ENCODE data around the gene DAZL. TPM values are rescaled to one million over a fixed set of nuclear protein-coding genes. Genes with fewer than 3 reads are reported as not detected.

Gene DAZL
- total and polyA plus RNA-seq, 4 donors = 0.06 to 0.13 (median 0.08) TPM; not detected in 1

DNA sequence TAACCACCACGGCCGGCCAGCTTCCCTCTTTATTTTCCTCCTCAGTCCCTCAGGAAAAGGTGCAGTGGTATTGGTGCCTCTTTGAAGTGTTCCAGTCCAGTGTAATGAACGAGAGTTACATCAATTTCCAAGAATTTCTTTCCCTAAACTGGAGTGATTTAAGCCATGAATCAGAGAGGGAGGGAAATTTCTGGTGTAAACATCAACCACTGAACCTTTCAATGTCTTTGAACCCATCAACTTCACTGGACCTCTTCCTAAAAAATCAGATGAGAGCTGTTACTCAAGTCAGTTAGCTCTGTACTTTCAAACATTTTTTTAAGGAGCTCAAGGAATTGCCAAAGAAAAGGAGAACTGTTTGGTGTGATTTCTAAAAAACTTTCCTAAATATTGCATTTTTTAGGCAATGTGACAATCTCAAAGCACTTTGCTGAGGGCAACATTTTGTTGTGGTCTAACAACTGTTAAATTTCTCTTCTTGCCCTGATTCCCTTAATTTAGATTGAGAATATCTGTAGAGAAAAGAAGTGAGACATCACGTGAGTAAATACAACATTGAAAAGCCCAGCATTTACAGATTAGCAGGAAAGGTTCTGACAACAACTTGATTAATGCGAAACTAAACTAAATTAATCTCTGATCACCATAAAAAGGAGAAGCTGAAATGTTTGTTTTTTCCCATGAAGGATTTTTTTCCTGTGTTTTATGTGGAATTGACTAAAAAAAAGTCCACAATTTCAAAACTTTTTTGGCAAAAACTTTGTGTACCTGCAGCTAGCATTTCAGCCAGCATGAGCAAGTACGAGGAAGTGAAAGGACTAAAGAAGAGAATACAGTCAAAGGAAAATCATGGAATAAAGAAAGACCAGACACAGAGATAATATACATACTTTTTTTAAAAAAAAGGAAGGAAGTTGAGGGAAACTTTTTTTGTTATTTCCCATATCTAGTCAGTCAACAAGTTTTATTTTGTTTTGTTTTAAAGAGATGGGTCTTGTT lies 9.1 kb upstream of the DAZL start:
- H3K27ac ChIP-seq (ENCODE audit: low read depth, low read length) = no peak overlapping the region
- WGBS (ENCODE audit: insufficient coverage) = no CpG with 5 or more reads among the region's 6 CpGs

DNA sequence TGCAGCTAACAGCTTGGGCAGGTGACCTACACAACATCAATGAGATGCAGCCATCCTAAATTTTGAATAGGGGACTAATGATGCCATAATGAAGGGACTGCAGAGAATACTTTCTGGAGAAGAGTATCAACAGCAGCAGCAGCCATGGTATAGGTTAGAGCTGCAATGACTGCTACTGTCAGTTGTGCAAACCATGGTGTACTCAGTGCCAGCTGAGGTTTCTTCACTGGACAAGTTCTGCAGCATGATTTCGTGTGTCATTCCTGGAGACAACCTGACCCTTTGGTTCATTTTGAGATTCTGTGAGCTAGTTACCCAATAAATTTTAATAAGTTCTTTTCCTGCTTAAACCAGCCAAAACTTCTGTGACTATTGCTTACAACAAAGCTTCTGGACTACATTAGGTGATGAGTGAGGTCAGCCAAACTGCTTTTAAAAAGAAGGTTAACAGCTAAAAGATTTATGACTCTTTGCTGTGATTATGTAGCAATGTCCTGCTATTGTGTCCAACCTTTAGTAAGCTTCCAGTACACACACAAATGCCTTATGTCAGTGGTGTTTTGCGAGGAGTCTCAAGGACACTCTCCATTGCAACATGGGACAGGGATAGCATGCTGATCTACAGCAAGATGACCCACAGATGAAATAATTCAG lies 4.8 kb upstream of the DAZL start:
- Histone ChIP-seq H3K36me3 (ENCODE audit: control insufficient read depth, insufficient read depth, low read length) (no peaks in the 10 kb centered on the region), H3K4me1 (ENCODE audit: control insufficient read depth, insufficient read depth, low read length) (no peaks in the 10 kb centered on the region), H3K27me3 (ENCODE audit: control insufficient read depth, insufficient read depth, low read length) (no peaks in the 10 kb centered on the region), H3K4me3 (ENCODE audit: low read depth, low read length) (no peak overlapping the region), H3K27ac (ENCODE audit: low read depth, low read length) (no peak overlapping the region), H3K9me3 (ENCODE audit: control insufficient read depth, insufficient read depth, low read length) (no peaks in the 10 kb centered on the region)
- WGBS (ENCODE audit: insufficient coverage) = no CpG with 5 or more reads among the region's 2 CpGs
- DNase-seq (ENCODE audit: low read depth in 4 of 6, low spot score in 6 of 6) = peak in 1 of 6 donors; percentile 3

More for the DNA sequence above, 9.1 kb upstream of the DAZL start:
- Histone ChIP-seq H3K27me3 (ENCODE audit: control insufficient read depth, insufficient read depth, low read length) (no peaks in the 10 kb centered on the region), H3K9me3 (ENCODE audit: control insufficient read depth, insufficient read depth, low read length) (no peaks in the 10 kb centered on the region), H3K36me3 (ENCODE audit: control insufficient read depth, insufficient read depth, low read length) (no peaks in the 10 kb centered on the region), H3K4me1 (ENCODE audit: control insufficient read depth, insufficient read depth, low read length) (no peaks in the 10 kb centered on the region), H3K4me3 (ENCODE audit: low read depth, low read length) (no peak overlapping the region)
- DNase-seq (ENCODE audit: low read depth in 4 of 6, low spot score in 6 of 6) = no peak

DNA sequence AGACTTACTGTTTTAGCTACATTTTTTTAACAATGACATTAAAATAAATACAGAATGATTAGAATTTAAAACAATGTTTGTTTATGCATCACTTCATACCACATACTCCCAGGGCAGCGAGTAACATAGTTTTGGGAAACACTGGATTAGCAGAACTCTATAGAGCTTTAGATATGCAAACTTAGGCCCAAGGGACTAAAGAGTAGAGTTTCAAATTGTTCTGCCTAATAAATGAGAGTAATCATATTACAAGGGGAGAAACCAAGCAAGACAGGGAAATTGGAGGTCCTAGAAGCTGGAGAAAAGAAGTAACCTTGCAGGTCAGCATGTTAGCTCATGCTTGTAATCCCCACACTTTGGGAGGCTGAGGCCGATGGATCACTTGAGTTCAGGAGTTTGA lies 3.6 kb upstream of the DAZL start:
- DNase-seq (ENCODE audit: low read depth in 4 of 6, low spot score in 6 of 6) = no peak
- H3K4me3 ChIP-seq (ENCODE audit: low read depth, low read length) = no peak overlapping the region
- WGBS (ENCODE audit: insufficient coverage) = 100% methylated on average over 1 of the region's 2 CpGs
- H3K27me3 ChIP-seq (ENCODE audit: control insufficient read depth, insufficient read depth, low read length) = no peaks in the 10 kb centered on the region
- H3K9me3 ChIP-seq (ENCODE audit: control insufficient read depth, insufficient read depth, low read length) = no peaks in the 10 kb centered on the region
- H3K36me3 ChIP-seq (ENCODE audit: control insufficient read depth, insufficient read depth, low read length) = no peaks in the 10 kb centered on the region
- no peak overlapping the region for H3K27ac ChIP-seq (ENCODE audit: low read depth, low read length)
- H3K4me1 ChIP-seq (ENCODE audit: control insufficient read depth, insufficient read depth, low read length) = no peaks in the 10 kb centered on the region

DNA sequence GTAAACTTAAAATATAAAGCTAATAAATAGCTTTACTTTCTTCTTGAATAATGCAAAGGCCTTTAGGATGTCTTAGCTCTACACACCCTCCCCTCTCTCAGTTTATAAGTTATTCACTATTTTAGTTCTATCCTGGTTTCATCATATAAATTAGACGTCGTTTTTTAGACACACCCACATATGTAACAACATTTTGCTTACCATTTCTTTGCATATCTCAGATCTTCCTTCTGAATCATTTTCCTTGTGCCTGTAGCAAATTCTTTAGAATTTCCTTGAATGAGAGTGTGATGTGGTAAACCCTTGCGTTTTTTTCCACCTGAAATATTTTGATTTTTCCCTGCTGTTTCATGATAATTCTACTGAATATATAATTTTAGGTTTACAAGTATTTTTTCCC lies 2.5 kb upstream of the DAZL start:
- no CpG with 5 or more reads among the region's 3 CpGs for WGBS (ENCODE audit: insufficient coverage)

DNA sequence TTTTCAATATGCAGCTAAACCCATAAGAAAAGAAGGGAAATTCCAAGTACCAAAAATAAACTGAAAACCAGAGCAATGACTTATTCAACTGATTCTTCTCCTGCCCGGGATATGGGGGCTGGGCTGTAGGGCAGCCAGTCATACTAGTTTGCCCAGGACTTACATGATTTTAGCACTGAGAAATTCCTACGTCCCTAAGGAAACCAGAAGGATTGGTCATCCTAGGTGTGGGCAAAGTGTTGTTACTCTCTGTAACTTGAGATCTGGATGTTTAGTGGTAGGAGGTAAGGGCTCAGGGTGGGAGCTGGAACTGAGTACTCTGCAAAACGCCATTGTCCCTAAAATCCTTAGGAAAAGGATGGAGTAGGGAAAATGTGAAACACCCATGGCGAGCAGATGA lies 1.2 kb upstream of the DAZL start:
- WGBS (ENCODE audit: insufficient coverage) = 100% methylated on average over 2 of the region's 4 CpGs
- no peaks in the 10 kb centered on the region for H3K27me3 ChIP-seq (ENCODE audit: control insufficient read depth, insufficient read depth, low read length)
- H3K9me3 ChIP-seq (ENCODE audit: control insufficient read depth, insufficient read depth, low read length) = no peaks in the 10 kb centered on the region
- H3K4me3 ChIP-seq (ENCODE audit: low read depth, low read length) = no peak overlapping the region
- DNase-seq (ENCODE audit: low read depth in 4 of 6, low spot score in 6 of 6) = no peak
- no peaks in the 10 kb centered on the region for H3K36me3 ChIP-seq (ENCODE audit: control insufficient read depth, insufficient read depth, low read length)
- H3K4me1 ChIP-seq (ENCODE audit: control insufficient read depth, insufficient read depth, low read length) = no peaks in the 10 kb centered on the region
- H3K27ac ChIP-seq (ENCODE audit: low read depth, low read length) = no peak overlapping the region

More for the DNA sequence above, 2.5 kb upstream of the DAZL start:
- Histone ChIP-seq H3K27ac (ENCODE audit: low read depth, low read length) (no peak overlapping the region), H3K4me3 (ENCODE audit: low read depth, low read length) (no peak overlapping the region), H3K27me3 (ENCODE audit: control insufficient read depth, insufficient read depth, low read length) (no peaks in the 10 kb centered on the region), H3K9me3 (ENCODE audit: control insufficient read depth, insufficient read depth, low read length) (no peaks in the 10 kb centered on the region), H3K4me1 (ENCODE audit: control insufficient read depth, insufficient read depth, low read length) (no peaks in the 10 kb centered on the region), H3K36me3 (ENCODE audit: control insufficient read depth, insufficient read depth, low read length) (no peaks in the 10 kb centered on the region)
- no peak for DNase-seq (ENCODE audit: low read depth in 4 of 6, low spot score in 6 of 6)

DNA sequence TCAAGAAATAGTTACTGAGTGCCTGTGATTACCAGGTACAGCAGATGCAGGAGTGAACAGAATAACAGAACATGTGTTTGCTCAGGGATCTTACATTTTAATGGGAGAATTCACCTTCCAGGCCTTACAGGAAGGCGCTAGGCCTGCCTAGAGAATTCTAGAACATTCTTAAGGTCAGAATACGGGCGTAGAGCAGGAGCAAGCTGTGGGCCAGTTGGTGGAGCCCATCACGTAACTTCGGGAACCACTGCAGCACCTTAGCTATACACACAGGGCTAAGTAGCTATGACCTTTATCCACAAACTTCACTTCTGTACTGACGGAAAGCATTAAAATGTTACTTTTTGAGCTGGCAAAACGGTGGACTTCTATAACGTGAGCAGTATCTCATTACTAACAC lies 743 bp upstream of the DAZL start:
- DNase-seq (ENCODE audit: low read depth in 4 of 6, low spot score in 6 of 6) = no peak
- 92% methylated on average over 6 of the region's 8 CpGs for WGBS (ENCODE audit: insufficient coverage)
- H3K9me3 ChIP-seq (ENCODE audit: control insufficient read depth, insufficient read depth, low read length) = no peaks in the 10 kb centered on the region
- no peaks in the 10 kb centered on the region for H3K4me1 ChIP-seq (ENCODE audit: control insufficient read depth, insufficient read depth, low read length)
- H3K4me3 ChIP-seq (ENCODE audit: low read depth, low read length) = no peak overlapping the region
- H3K27ac ChIP-seq (ENCODE audit: low read depth, low read length) = no peak overlapping the region
- no peaks in the 10 kb centered on the region for H3K36me3 ChIP-seq (ENCODE audit: control insufficient read depth, insufficient read depth, low read length)
- H3K27me3 ChIP-seq (ENCODE audit: control insufficient read depth, insufficient read depth, low read length) = no peaks in the 10 kb centered on the region

DNA sequence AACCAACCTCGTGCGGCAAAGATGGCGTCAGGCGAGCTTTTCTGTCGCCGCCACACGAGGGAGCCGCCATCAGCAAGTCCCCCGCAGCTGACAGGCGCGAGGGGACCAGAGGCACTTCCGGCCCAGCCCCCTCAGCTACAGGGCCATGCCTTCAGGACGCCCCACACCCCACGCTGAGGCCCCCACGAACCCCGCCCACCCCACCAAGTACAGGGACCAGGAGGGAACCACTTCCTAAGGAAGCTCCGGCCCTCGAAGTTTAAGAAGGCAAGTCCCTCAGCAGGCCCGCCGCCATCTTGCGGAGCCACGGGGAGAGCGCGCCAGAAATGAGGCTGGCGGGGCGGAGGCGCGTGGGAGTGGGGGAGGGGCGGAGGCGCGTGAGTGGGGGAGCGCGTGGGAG lies 790 bp downstream of the DAZL start:
- H3K4me1 ChIP-seq (ENCODE audit: control insufficient read depth, insufficient read depth, low read length) = no peaks in the 10 kb centered on the region
- 100% methylated on average over 16 of the region's 33 CpGs for WGBS (ENCODE audit: insufficient coverage)
- H3K4me3 ChIP-seq (ENCODE audit: low read depth, low read length) = no peak overlapping the region
- H3K36me3 ChIP-seq (ENCODE audit: control insufficient read depth, insufficient read depth, low read length) = no peaks in the 10 kb centered on the region
- H3K9me3 ChIP-seq (ENCODE audit: control insufficient read depth, insufficient read depth, low read length) = no peaks in the 10 kb centered on the region
- no peak for DNase-seq (ENCODE audit: low read depth in 4 of 6, low spot score in 6 of 6)
- no peaks in the 10 kb centered on the region for H3K27me3 ChIP-seq (ENCODE audit: control insufficient read depth, insufficient read depth, low read length)
- H3K27ac ChIP-seq (ENCODE audit: low read depth, low read length) = no peak overlapping the region

DNA sequence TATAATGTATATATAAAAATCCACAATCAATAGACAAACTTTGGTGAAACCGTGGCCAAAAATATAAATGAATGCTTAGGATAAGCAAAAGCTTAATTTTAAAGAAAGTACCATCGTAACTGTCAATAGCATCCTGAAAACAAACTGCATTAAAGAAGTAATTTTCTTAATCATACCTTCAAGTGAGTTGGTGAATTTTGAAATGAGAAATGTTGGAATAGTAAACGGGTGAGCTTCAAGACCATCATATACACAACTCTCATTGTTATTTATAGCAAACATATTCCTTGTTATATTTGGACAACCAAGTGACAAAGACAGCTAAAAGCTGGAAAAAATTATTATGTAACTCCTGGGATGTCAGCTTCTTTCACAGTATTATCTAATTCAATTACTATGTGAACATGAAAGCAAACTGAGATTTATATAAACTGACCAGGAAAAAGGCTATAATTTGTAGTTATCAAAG lies 3.7 kb downstream of the DAZL start:
- no peaks in the 10 kb centered on the region for H3K9me3 ChIP-seq (ENCODE audit: control insufficient read depth, insufficient read depth, low read length)
- H3K4me3 ChIP-seq (ENCODE audit: low read depth, low read length) = no peak overlapping the region
- DNase-seq (ENCODE audit: low read depth in 4 of 6, low spot score in 6 of 6) = no peak
- no peak overlapping the region for H3K27ac ChIP-seq (ENCODE audit: low read depth, low read length)
- H3K27me3 ChIP-seq (ENCODE audit: control insufficient read depth, insufficient read depth, low read length) = no peaks in the 10 kb centered on the region
- no peaks in the 10 kb centered on the region for H3K36me3 ChIP-seq (ENCODE audit: control insufficient read depth, insufficient read depth, low read length)
- no peaks in the 10 kb centered on the region for H3K4me1 ChIP-seq (ENCODE audit: control insufficient read depth, insufficient read depth, low read length)
- no CpG with 5 or more reads among the region's 3 CpGs for WGBS (ENCODE audit: insufficient coverage)

DNA sequence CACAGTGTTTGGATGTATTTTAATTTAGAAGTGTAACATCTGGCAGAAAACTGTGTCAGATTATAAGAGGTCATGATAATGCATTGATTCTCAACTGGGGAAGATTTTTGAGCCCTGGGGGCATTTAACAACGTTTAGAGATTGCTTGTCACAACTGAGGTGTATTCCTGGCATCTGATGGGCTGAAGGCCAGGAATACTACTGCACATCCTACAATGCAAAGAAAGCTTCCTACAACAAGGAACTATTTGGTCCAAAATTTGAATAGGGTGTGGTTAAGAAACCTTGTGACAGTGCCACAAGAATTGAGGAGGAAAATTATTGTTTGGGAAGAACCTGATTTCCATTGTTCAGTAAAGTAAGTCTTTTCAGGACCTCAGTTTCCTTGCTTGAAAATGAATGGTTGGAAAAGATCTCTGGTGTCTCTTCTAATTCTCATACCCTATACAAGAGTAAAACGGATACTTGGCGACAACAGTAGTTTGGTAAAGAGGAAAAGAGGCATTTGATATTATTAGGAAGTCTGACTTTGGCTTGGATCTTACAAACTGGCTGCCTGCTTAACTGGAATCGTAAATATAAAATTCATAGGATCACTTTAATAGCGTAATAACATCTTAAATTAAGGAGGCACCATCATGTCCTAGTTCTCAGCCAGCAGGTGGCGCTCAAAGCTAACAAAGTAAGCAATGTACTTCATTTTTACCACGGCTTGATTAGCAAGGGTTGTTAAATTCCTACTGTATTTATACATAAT lies 4.3 kb downstream of the DAZL start:
- Histone ChIP-seq H3K27ac (ENCODE audit: low read depth, low read length) (no peak overlapping the region), H3K9me3 (ENCODE audit: control insufficient read depth, insufficient read depth, low read length) (no peaks in the 10 kb centered on the region), H3K36me3 (ENCODE audit: control insufficient read depth, insufficient read depth, low read length) (no peaks in the 10 kb centered on the region), H3K27me3 (ENCODE audit: control insufficient read depth, insufficient read depth, low read length) (no peaks in the 10 kb centered on the region), H3K4me3 (ENCODE audit: low read depth, low read length) (no peak overlapping the region), H3K4me1 (ENCODE audit: control insufficient read depth, insufficient read depth, low read length) (no peaks in the 10 kb centered on the region)
- no CpG with 5 or more reads among the region's 7 CpGs for WGBS (ENCODE audit: insufficient coverage)
- peak; percentile 67 to 96 (median 76) for DNase-seq (ENCODE audit: low read depth in 4 of 6, low spot score in 6 of 6)

Data from spinal cord (tissue), 10 donors.